CD4-positive, alpha-beta T cell treated with Interleukin-17A for 1 hour (primary cell): ENCODE data around the gene KLHL22.

Experiments
- DNase-seq: peaks from one replicate; pipeline ENCODE4 v3.0.0-alpha.2; 2020

KLHL22 gene

GRCh38 chr22:20442485-20443284 is 52.9 kb downstream of the KLHL22 start:
- DNase-seq = no peak

GRCh38 chr22:20441631-20442484 is 53.7 kb downstream of the KLHL22 start:
- no peak for DNase-seq

- DNase-seq = no peak
These were observed 54.7 kb downstream of the KLHL22 start for GRCh38 chr22:20440637-20441591.

DNA sequence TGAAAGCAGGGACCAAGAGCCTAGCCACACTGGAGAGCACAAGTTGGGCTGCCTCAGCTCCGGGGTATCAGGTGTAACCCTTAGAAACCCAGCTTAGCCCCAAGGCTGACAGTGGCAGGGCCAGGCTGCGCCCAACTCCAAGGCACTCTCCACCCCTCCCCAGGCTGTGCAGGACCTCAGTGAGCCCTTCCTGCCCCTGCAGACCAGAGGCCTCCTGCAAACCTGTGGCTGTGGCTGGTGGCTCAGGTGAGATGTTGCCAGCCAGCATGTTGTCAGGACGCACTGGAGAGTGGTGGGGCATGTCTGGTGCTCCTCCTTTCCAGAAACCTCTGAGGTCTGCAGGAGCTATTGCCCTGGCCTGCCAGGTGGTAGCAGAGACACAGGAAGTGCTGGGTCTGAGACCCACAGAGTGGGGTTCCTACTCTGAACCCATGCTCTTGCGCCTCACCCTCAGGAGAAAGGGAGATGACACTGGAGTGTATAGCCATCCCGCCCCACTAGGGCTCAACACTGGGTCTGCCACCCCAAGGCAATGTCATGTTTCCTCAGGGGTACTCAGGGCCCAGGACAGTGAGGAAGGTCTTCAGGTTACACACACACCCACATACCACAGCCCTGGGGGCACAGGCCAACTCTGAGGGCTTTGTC is 55.5 kb downstream of the KLHL22 start:
- DNase-seq = no peak

DNA sequence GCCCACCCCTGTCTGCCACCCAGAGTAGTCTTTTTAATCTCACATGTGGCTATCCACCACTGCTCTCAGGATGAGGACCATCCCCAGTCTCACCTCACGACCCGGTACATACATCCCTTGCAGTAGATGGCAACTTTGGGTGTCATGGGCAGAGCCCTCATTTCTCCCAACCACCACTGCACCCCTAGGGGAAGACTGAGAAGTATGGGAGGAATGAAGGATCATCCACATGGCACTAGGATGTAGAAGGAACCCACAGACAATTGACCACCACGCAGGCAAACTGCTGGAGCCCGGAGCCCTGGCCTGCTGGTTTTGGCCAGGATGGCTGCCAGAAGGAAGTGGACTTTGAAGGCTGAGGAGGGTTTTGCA is 56.1 kb downstream of the KLHL22 start:
- no peak for DNase-seq

DNA sequence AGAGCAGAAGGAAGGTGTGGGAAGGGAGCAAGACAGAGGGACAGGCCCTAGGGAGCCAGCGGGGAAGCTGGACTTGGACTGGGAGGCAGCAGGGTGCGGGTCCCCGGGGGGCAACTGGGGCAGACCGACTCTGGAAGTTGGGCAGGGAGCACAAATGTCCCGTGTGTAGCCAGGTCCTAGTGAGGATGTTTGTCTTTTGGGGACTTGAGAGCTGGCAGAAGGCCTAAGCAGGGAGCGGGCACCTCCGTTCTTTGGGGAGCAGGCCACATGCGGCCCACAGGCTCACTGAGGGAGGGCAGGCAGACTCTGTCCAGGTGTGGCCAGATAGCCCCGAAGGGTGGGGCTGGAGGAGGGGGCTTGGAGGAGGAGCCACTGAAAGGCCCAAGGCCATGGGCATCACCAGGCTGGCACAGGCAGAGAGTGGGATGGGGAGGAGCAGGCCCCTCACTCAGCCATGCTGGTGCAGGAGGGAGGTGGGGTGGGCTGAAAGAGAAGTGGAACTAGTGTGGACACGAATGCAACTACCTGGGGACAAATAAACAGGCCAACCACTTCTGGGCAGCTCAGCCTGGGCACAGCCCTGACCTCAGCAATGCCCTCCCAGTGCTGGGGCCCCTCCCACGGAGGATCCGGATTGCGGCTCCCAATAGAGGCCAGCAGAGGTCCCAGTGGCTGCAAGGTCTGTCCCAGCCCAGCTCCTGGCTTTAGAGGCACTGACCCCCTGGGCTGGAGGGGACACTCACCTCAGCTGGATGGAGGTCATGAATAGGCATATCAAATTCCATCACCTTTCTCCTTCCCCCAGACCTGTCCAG is 56.7 kb downstream of the KLHL22 start:
- DNase-seq = no peak

- DNase-seq = no peak
These were observed 57.2 kb downstream of the KLHL22 start for GRCh38 chr22:20438427-20438677.

GRCh38 chr22:20437613-20438426 is 57.8 kb downstream of the KLHL22 start, which contains the start of gene SCARF2:
TSS of gene SCARF2 (minus strand) at chr22:20437825. CDS start at chr22:20437754, 71 bp downstream.
- no peak for DNase-seq

DNA sequence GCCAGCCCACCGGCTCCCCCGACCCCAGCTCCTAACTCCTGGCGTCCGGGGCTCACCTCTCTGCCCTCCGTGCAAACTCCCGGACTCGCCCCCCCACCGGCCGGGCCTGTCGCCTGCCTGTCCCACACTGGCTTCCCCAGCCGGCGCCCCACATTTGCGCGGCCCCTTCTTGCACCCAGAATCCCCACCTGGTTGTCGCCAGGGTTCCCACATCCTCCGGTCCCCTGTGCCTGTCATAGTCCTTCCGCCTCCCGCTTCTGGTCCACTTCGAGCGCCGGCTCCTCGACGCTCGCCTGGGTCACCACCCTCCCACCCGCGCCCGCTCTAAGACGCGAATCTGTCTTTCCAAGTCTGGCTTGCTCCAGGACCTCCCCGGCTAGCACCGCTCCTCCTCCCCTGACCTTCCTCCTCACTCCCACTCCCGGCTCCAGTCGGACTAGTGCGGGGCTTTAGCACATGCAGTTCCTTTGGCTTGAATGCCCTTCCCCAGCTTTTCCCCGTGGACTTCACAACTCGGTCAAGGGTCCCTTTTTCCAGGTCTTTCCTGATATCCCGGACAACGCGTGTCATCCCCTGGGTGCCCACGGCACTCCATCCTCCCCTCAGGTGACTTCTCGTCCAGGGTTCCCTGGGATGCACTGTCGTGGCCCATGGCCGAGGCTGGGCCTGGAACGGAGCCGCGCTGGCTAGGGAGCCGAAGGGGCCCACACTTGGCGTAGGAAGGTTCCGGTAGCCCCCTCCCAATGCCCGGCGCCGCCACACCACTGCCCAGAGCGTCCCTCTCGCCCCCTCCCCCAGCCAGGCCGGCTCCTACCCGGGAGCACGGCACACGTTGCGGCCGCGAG is 58.6 kb downstream of the KLHL22 start:
- DNase-seq = no peak

- DNase-seq = no peak
These were observed 59.3 kb downstream of the KLHL22 start for GRCh38 chr22:20436307-20436767.

- DNase-seq = no peak
These were observed 59.9 kb downstream of the KLHL22 start for GRCh38 chr22:20435436-20436306.

- no peak for DNase-seq
These were observed 60.8 kb downstream of the KLHL22 start for GRCh38 chr22:20434773-20435172.

- no peak for DNase-seq
These were observed 61.3 kb downstream of the KLHL22 start for GRCh38 chr22:20434264-20434751.

GRCh38 chr22:20433686-20434241 is 61.8 kb downstream of the KLHL22 start:
- DNase-seq = no peak

GRCh38 chr22:20433191-20433590 is 62.4 kb downstream of the KLHL22 start:
- DNase-seq = no peak

DNA sequence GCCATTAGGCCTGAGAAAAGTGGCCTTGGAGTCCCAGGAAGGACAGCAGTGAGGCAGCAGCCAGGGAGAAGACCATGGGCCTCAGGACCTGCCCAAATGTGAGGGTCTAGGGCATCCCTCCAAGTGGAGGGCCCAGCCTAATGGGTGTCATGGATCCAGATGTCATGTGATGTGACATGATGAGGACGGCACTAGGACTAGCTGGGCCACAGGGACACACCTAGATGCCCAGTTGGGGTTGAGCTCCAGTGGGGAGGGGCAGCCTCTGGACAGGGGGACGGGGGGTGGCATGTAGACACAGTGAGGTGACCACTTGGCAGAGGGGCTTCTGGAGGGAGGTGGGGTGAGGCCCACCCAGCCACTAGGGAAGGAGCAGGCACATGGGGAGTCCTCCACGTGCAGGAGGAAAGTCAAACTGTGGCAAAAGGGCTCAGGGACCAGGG is 63.3 kb downstream of the KLHL22 start:
- DNase-seq = no peak

- DNase-seq = no peak
These were observed 63.9 kb downstream of the KLHL22 start for GRCh38 chr22:20431511-20432192.
